ENCODE results near the gene VSTM2L.

Gene VSTM2L

DNA sequence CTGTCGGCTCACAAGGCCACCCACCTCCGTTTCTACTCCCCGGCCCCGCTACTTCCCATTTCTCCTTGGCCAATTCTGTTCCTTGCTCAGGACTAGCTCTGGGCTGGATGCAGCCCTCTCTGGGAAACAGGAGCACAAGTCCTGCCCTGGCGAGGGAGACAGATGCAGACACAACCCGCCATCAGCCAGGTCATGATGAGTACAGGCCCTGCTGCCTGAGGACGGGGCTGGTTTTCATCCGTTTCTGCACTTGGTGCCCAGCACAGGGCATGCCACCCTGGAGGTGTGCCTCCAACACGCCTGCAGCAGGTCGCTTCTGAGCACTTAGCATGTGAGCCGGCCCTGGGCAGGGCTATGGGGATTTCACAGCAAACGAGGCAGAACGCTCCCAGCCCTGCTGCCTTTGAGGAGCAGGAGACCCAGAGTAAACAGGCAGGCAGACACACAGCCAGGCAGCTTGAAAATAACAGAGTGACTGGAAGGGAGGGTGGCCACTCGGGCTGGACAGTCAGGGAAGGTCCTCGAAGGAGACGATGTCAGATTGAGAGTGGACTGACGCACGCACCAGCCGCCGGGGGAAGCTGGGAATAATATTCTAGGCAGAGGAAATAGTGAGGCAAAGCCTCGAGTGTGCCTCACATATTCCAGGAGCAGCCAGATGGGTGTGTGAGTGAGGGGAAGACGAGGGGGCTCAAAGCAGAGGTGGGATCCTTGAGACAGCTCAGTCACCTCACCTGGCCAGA, 21.2 kb upstream of the VSTM2L start:
- no peak overlapping the region for H3K27ac ChIP-seq
- TF ChIP-seq ZFX (IDR thresholded peaks at IDR 0.05; ENCODE audit: borderline replicate concordance) = no peak
- TF ChIP-seq, protein P1, sequence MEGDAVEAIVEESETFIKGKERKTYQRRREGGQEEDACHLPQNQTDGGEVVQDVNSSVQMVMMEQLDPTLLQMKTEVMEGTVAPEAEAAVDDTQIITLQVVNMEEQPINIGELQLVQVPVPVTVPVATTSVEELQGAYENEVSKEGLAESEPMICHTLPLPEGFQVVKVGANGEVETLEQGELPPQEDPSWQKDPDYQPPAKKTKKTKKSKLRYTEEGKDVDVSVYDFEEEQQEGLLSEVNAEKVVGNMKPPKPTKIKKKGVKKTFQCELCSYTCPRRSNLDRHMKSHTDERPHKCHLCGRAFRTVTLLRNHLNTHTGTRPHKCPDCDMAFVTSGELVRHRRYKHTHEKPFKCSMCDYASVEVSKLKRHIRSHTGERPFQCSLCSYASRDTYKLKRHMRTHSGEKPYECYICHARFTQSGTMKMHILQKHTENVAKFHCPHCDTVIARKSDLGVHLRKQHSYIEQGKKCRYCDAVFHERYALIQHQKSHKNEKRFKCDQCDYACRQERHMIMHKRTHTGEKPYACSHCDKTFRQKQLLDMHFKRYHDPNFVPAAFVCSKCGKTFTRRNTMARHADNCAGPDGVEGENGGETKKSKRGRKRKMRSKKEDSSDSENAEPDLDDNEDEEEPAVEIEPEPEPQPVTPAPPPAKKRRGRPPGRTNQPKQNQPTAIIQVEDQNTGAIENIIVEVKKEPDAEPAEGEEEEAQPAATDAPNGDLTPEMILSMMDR (IDR thresholded peaks at IDR 0.05) = no peak

DNA sequence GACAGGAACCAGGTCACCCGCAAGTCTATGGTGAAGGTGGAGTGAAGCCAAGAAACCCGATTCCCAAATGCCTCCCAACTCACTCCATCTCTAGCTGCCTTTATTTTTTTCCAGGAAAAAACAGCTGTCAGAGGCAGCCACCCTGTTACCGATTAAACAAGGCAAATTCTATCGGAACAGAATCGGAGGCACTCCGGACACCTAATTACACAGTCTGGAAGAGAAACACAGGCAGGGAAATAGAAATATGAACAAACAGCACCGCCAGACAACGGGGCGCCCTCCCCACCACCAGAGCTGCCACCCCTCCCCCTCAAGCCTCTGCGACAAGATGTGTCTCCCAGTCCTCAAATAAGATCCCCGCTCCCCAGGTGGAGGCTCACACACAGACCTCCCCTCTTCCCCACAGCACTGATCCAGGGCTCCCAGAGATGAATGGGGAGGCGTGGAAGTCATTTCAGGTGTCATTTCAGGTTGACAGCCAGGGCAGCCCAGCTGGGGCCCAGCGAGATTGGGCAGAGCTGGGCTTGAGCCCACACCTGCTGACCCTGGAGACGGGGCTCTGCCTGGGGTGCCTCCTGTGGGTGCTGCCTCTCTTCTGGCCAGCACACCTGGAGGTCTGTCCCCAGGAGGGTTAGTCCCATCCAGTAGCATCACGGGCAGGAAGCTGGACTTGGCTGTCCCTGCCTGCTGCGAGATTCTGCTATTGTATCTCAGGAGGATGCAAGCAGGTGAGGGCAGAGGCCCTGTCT, 19.8 kb upstream of the VSTM2L start:
- TF ChIP-seq, protein P1 (IDR thresholded peaks at IDR 0.05) = no peak
- TF ChIP-seq ZFX (IDR thresholded peaks at IDR 0.05; ENCODE audit: borderline replicate concordance) = no peak
- H3K27ac ChIP-seq = no peak overlapping the region

DNA sequence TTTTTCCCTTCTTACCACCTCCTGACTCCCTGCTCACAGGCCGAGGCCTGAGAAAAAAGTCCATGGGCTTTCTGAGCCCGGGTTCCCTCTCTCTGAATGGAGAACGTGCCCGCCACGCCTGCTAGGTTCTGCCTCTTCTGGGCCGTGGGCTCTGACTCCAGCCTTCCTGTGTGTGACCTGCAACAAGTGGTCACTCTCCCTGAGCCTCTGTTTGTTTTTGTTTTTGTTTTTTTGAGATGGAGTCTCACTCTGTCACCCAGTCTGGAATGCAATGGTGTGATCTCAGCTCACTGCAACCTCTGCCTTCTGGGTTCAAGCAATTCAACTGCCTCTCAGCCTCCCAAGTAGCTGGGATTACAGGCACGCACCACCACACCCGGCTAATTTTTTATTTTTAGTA, 17.9 kb upstream of the VSTM2L start:
- H3K27ac ChIP-seq = no peak overlapping the region
- no peak for TF ChIP-seq ZFX (IDR thresholded peaks at IDR 0.05; ENCODE audit: borderline replicate concordance)
- TF ChIP-seq, protein P1 (IDR thresholded peaks at IDR 0.05) = no peak

DNA sequence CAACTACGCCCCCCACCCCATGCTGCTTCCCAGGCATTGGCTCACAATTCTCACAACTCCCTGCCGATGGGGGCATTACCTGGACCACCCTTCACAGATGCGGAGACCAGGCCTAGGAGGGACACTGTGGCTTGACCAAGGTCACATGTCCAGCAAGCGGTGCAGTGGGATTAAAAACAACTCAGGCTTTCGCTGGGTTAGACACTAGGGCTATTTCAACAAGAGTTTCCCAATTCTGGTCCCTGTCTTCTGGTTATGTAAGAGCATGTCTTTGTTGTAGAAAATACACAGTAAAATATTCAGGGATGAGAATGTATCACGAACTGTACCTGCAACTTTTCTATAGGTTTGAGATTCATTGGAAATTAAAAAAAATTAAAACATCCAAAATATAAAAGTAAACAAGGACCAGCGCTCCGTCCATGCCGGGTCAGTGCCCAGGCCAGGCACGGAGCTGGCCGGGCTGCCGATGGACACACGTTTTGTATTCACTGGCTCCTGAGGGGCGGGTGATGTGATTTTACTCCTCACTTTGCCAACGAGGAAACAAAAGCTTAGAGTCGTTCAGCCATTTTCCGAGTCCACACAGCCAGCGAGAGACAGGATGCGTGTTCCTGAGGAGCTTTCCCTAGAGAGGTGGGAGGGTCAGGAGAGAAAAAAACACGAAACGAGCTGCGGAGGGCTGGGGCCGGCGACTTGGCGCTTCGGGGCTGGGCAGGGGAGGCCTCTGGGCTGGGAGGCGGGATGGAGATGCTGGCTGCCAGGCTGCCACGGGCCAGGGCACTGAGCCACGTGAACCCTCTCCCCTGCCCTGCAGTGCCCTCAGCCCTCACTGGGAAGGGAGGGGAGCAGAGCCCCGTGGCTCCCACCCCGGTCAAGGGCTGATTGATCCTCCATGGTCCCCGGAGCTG, 17.1 kb upstream of the VSTM2L start:
- no peak for TF ChIP-seq ZFX (IDR thresholded peaks at IDR 0.05; ENCODE audit: borderline replicate concordance)
- TF ChIP-seq, protein P1 (IDR thresholded peaks at IDR 0.05) = no peak
- no peak overlapping the region for H3K27ac ChIP-seq

DNA sequence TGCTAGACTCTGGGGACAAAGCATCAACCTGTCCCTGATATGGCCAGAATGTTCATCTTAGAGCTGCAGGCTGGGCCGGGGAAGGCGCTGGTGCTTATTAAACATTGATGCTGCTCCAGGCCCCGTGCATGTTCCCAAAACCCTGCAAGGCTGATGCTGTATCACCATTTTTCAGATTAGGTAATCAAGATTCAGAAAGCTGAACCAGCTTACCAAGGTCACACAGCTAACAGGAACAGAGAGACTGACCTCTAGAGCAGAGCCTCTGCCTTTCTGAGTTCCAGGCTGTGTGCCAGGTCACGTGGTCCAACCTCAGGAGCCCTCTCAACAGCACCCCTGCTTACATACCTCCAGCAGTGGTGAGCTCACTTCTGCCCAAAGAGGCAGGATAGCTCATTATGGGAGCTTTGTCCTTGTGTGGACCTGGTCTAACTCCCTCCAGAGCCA, 16.1 kb upstream of the VSTM2L start:
- H3K27ac ChIP-seq = no peak overlapping the region
- TF ChIP-seq, protein P1 (IDR thresholded peaks at IDR 0.05) = no peak
- no peak for TF ChIP-seq ZFX (IDR thresholded peaks at IDR 0.05; ENCODE audit: borderline replicate concordance)

DNA sequence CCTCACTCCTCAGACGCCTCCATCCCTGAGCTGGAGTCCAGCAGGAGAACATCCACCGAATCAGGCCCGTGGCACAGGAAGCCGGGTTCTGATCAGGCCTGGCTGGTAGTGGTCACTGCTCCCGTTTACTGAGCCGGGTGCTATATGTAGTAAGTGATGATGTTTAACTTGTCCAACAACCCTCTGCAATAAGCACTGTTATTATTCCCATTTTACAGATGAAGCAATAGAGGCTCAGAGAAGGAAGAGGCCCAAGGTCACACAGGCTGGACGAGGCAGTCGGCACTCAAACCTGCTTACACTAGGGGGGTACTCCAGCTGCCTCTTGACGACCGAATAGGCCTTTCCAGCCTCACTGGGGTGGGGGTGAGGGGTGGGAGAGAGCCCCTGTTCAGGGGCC, 14.3 kb upstream of the VSTM2L start:
- TF ChIP-seq, protein P1 (IDR thresholded peaks at IDR 0.05) = no peak

More for the DNA sequence above, 14.3 kb upstream of the VSTM2L start:
- no peak overlapping the region for H3K27ac ChIP-seq

All from 22Rv1 (cell line).